HEK293 (cell line): ENCODE measurements around the gene CD37.
A peak's percentile ranks its signal among the peaks of the same experiment; 100 is the strongest.

Experiments used
- ATF2 ChIP-seq: fragments of 450-650 bp; formaldehyde crosslinking; IDR thresholded peaks from 2 replicates; pipeline ENCODE4 v1.5.1; 2016; ENCODE audit warnings: missing biosample characterization, missing genetic modification characterization, low read depth
- BCL11B ChIP-seq: fragments of 450-650 bp; formaldehyde crosslinking; IDR thresholded peaks from 2 replicates; pipeline ENCODE4 v1.5.1; 2016; ENCODE audit warnings: low read depth, missing biosample characterization, missing genetic modification characterization
- KLF10 ChIP-seq: fragments of 450-650 bp; IDR thresholded peaks from 2 replicates; pipeline ENCODE4 v1.5.1; 2018; ENCODE audit warnings: missing biosample characterization, mild to moderate bottlenecking, missing genetic modification characterization
- KLF16 ChIP-seq: fragments of 450-650 bp; formaldehyde crosslinking; IDR thresholded peaks from 2 replicates; pipeline ENCODE4 v1.5.1; 2017; ENCODE audit warnings: missing biosample characterization, missing genetic modification characterization
- OSR2 ChIP-seq: fragments of 450-650 bp; formaldehyde crosslinking; IDR thresholded peaks from 2 replicates; pipeline ENCODE4 v1.5.1; 2016; ENCODE audit warnings: missing biosample characterization, missing genetic modification characterization
- SP2 ChIP-seq: fragments of 450-650 bp; formaldehyde crosslinking; IDR thresholded peaks from 2 replicates; pipeline ENCODE4 v1.5.1; 2016; ENCODE audit warnings: missing biosample characterization, missing genetic modification characterization
- TRIM28 ChIP-seq: IDR thresholded peaks from 2 replicates; pipeline ENCODE4 v1.6.1; 2011; ENCODE audit warnings: low read length, control low read depth, borderline replicate concordance
- ZBTB17 ChIP-seq: fragments of 450-650 bp; formaldehyde crosslinking; IDR thresholded peaks from 2 replicates; pipeline ENCODE4 v1.5.1; 2016; ENCODE audit warnings: missing biosample characterization, missing genetic modification characterization
- ZEB2 ChIP-seq: fragments of 450-650 bp; formaldehyde crosslinking; IDR thresholded peaks from 2 replicates; pipeline ENCODE4 v1.5.1; 2016; ENCODE audit warnings: missing biosample characterization, missing genetic modification characterization
- ZFP41 ChIP-seq: fragments of 450-650 bp; formaldehyde crosslinking; IDR thresholded peaks from 2 replicates; pipeline ENCODE4 v1.5.1; 2016; ENCODE audit warnings: missing biosample characterization, missing genetic modification characterization, borderline replicate concordance
- ZNF140 ChIP-seq: fragments of 450-650 bp; formaldehyde crosslinking; IDR thresholded peaks from 2 replicates; pipeline ENCODE4 v1.5.1; 2016; ENCODE audit warnings: missing biosample characterization, missing genetic modification characterization
- ZNF214 ChIP-seq: fragments of 450-650 bp; formaldehyde crosslinking; IDR thresholded peaks from 2 replicates; pipeline ENCODE4 v1.5.1; 2017; ENCODE audit warnings: missing biosample characterization, mild to moderate bottlenecking, missing genetic modification characterization, borderline replicate concordance
- ZNF280D ChIP-seq: fragments of 450-650 bp; formaldehyde crosslinking; IDR thresholded peaks from 2 replicates; pipeline ENCODE4 v1.5.1; 2016; ENCODE audit warnings: missing biosample characterization, missing genetic modification characterization
- ZNF366 ChIP-seq: fragments of 450-650 bp; formaldehyde crosslinking; conservative IDR thresholded peaks from 2 replicates; pipeline ENCODE4 v1.5.1; 2016; ENCODE audit warnings: missing biosample characterization, missing genetic modification characterization
- ZNF37A ChIP-seq: fragments of 450-650 bp; IDR thresholded peaks from 2 replicates; pipeline ENCODE4 v1.5.1; 2018; ENCODE audit warnings: missing biosample characterization, missing genetic modification characterization
- ZNF394 ChIP-seq: fragments of 450-650 bp; formaldehyde crosslinking; IDR thresholded peaks from 2 replicates; pipeline ENCODE4 v1.5.1; 2016; ENCODE audit warnings: missing biosample characterization, missing genetic modification characterization, mild to moderate bottlenecking, moderate library complexity, borderline replicate concordance
- ZNF473 ChIP-seq: fragments of 450-650 bp; formaldehyde crosslinking; IDR thresholded peaks from 2 replicates; pipeline ENCODE4 v1.5.1; 2017; ENCODE audit warnings: missing biosample characterization, missing genetic modification characterization
- ZNF48 ChIP-seq: fragments of 450-650 bp; formaldehyde crosslinking; IDR thresholded peaks from 2 replicates; pipeline ENCODE4 v1.5.1; 2016; ENCODE audit warnings: missing biosample characterization, missing genetic modification characterization
- ZNF571 ChIP-seq: fragments of 450-650 bp; formaldehyde crosslinking; IDR thresholded peaks from 2 replicates; pipeline ENCODE4 v1.5.0; 2017; ENCODE audit warnings: missing biosample characterization, missing genetic modification characterization
- ZNF585B ChIP-seq: fragments of 450-650 bp; formaldehyde crosslinking; IDR thresholded peaks from 2 replicates; pipeline ENCODE4 v1.5.1; 2016; ENCODE audit warnings: missing biosample characterization, missing genetic modification characterization
- ZNF704 ChIP-seq: fragments of 450-650 bp; formaldehyde crosslinking; IDR thresholded peaks from 2 replicates; pipeline ENCODE4 v1.5.1; 2016; ENCODE audit warnings: missing biosample characterization, missing genetic modification characterization
- ZNF777 ChIP-seq: fragments of 450-650 bp; formaldehyde crosslinking; IDR thresholded peaks from 2 replicates; pipeline ENCODE4 v1.5.1; 2017; ENCODE audit warnings: missing biosample characterization, missing genetic modification characterization, borderline replicate concordance
- ZNF792 ChIP-seq: fragments of 450-650 bp; formaldehyde crosslinking; IDR thresholded peaks from 2 replicates; pipeline ENCODE4 v1.5.1; 2016; ENCODE audit warnings: missing biosample characterization, missing genetic modification characterization
- TF ChIP-seq, protein P1 (sequence below): fragments of 450-650 bp; IDR thresholded peaks from 2 replicates; pipeline ENCODE4 v1.5.1; 2018; ENCODE audit warnings: missing biosample characterization, mild to moderate bottlenecking, missing genetic modification characterization
- TF ChIP-seq, protein P2 (sequence below): fragments of 450-650 bp; formaldehyde crosslinking; IDR thresholded peaks from 2 replicates; pipeline ENCODE4 v1.5.1; 2016; ENCODE audit warnings: missing biosample characterization, missing genetic modification characterization
- TF ChIP-seq, protein P3 (sequence below): fragments of 450-650 bp; formaldehyde crosslinking; IDR thresholded peaks from 2 replicates; pipeline ENCODE4 v1.5.1; 2016; ENCODE audit warnings: missing biosample characterization, missing genetic modification characterization
- TF ChIP-seq, protein P4 (sequence below): fragments of 450-650 bp; formaldehyde crosslinking; IDR thresholded peaks from 2 replicates; pipeline ENCODE4 v1.5.1; 2016; ENCODE audit warnings: missing biosample characterization, missing genetic modification characterization

Gene CD37

GRCh38 chr19:49340069-49340864 lies 5.1 kb downstream of the CD37 start (continued):
- TF ChIP-seq, protein P1, sequence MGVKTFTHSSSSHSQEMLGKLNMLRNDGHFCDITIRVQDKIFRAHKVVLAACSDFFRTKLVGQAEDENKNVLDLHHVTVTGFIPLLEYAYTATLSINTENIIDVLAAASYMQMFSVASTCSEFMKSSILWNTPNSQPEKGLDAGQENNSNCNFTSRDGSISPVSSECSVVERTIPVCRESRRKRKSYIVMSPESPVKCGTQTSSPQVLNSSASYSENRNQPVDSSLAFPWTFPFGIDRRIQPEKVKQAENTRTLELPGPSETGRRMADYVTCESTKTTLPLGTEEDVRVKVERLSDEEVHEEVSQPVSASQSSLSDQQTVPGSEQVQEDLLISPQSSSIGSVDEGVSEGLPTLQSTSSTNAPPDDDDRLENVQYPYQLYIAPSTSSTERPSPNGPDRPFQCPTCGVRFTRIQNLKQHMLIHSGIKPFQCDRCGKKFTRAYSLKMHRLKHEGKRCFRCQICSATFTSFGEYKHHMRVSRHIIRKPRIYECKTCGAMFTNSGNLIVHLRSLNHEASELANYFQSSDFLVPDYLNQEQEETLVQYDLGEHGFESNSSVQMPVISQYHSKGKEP = 0 out of 2 replicates have a peak, but pooled peaks have one; percentile 23
- TF ChIP-seq, protein P2, sequence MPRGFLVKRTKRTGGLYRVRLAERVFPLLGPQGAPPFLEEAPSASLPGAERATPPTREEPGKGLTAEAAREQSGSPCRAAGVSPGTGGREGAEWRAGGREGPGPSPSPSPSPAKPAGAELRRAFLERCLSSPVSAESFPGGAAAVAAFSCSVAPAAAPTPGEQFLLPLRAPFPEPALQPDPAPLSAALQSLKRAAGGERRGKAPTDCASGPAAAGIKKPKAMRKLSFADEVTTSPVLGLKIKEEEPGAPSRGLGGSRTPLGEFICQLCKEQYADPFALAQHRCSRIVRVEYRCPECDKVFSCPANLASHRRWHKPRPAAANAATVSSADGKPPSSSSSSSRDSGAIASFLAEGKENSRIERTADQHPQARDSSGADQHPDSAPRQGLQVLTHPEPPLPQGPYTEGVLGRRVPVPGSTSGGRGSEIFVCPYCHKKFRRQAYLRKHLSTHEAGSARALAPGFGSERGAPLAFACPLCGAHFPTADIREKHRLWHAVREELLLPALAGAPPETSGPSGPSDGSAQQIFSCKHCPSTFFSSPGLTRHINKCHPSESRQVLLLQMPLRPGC = peak; percentile 66; the same call in 1 of the 2 replicates
- TF ChIP-seq ZNF48 (tag by site-specific recombination) = no peak
- no peak for TF ChIP-seq ZNF585B (tag by site-specific recombination)
- no peak for TF ChIP-seq BCL11B (tag by site-specific recombination)
- TF ChIP-seq ZEB2 (tag by site-specific recombination) = 0 out of 2 replicates have a peak, but pooled peaks have one; percentile 39
- TF ChIP-seq ZNF571 (tag by site-specific recombination) = no peak
- no peak for TF ChIP-seq ZNF473 (tag by site-specific recombination)
- TF ChIP-seq ZNF280D (tag by site-specific recombination) = no peak
- TF ChIP-seq TRIM28 = no peak
- TF ChIP-seq ZNF214 (tag by site-specific recombination) = no peak
- no peak for TF ChIP-seq ZFP41 (tag by site-specific recombination)
- TF ChIP-seq ZNF140 = no peak
- no peak for TF ChIP-seq KLF10
- no peak for TF ChIP-seq ATF2 (tag by site-specific recombination)
- TF ChIP-seq ZNF792 (tag by site-specific recombination) = no peak
- no peak for TF ChIP-seq KLF16 (tag by site-specific recombination)
- no peak for TF ChIP-seq ZNF394 (tag by site-specific recombination)
- no peak for TF ChIP-seq ZNF37A (tag by site-specific recombination)
- no peak for TF ChIP-seq ZNF777 (tag by site-specific recombination)
- peak; percentile 59 for TF ChIP-seq OSR2 (tag by site-specific recombination)
- TF ChIP-seq, protein P3, sequence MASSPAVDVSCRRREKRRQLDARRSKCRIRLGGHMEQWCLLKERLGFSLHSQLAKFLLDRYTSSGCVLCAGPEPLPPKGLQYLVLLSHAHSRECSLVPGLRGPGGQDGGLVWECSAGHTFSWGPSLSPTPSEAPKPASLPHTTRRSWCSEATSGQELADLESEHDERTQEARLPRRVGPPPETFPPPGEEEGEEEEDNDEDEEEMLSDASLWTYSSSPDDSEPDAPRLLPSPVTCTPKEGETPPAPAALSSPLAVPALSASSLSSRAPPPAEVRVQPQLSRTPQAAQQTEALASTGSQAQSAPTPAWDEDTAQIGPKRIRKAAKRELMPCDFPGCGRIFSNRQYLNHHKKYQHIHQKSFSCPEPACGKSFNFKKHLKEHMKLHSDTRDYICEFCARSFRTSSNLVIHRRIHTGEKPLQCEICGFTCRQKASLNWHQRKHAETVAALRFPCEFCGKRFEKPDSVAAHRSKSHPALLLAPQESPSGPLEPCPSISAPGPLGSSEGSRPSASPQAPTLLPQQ (tag by site-specific recombination) = peak; percentile 31; the same call in 1 of the 2 replicates
- peak; percentile 42 for TF ChIP-seq SP2 (tag by site-specific recombination)
- TF ChIP-seq, protein P4, sequence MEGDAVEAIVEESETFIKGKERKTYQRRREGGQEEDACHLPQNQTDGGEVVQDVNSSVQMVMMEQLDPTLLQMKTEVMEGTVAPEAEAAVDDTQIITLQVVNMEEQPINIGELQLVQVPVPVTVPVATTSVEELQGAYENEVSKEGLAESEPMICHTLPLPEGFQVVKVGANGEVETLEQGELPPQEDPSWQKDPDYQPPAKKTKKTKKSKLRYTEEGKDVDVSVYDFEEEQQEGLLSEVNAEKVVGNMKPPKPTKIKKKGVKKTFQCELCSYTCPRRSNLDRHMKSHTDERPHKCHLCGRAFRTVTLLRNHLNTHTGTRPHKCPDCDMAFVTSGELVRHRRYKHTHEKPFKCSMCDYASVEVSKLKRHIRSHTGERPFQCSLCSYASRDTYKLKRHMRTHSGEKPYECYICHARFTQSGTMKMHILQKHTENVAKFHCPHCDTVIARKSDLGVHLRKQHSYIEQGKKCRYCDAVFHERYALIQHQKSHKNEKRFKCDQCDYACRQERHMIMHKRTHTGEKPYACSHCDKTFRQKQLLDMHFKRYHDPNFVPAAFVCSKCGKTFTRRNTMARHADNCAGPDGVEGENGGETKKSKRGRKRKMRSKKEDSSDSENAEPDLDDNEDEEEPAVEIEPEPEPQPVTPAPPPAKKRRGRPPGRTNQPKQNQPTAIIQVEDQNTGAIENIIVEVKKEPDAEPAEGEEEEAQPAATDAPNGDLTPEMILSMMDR (tag by site-specific recombination) = no peak
- TF ChIP-seq ZBTB17 (tag by site-specific recombination) = peak; percentile 32; the same call in 1 of the 2 replicates
- TF ChIP-seq ZNF366 = peak; percentile 60
- TF ChIP-seq ZNF704 = no peak
